HG02678 (cell line): ENCODE results near the gene CCNY.

Experiments used
- ATAC-seq: cut with Tn5 transposase; IDR thresholded peaks from one replicate; pipeline ENCODE4 v1.9.1; 2021; ENCODE audit warnings: mild to moderate bottlenecking, moderate library complexity; ENCODE audit not compliant: unreplicated experiment

Gene CCNY

GRCh38 chr10:35331894-35332640 lies 4.2 kb upstream of the CCNY start:
- no peak for ATAC-seq

GRCh38 chr10:35334297-35334696 lies 2.0 kb upstream of the CCNY start:
- ATAC-seq = no peak

GRCh38 chr10:35335133-35336083 lies 901 bp upstream of the CCNY start:
- peak; percentile 0 for ATAC-seq

- peak; percentile 2 for ATAC-seq
These were observed 863 bp downstream of the CCNY start for GRCh38 chr10:35336921-35337823.

GRCh38 chr10:35339942-35340341 lies 3.6 kb downstream of the CCNY start:
- peak; percentile 37 for ATAC-seq

GRCh38 chr10:35340975-35341374 lies 4.7 kb downstream of the CCNY start:
- no peak for ATAC-seq

- ATAC-seq = peak; percentile 74
These were observed 5.2 kb downstream of the CCNY start for GRCh38 chr10:35341521-35341920.

GRCh38 chr10:35342183-35342753 lies 6.0 kb downstream of the CCNY start:
- no peak for ATAC-seq

- ATAC-seq = no peak
These were observed 7.4 kb downstream of the CCNY start for GRCh38 chr10:35343739-35344138.

- ATAC-seq = no peak
These were observed 9.1 kb downstream of the CCNY start for GRCh38 chr10:35345383-35345742.

GRCh38 chr10:35346248-35346647 lies 9.9 kb downstream of the CCNY start:
- no peak for ATAC-seq

GRCh38 chr10:35347121-35347562 lies 10.8 kb downstream of the CCNY start:
- ATAC-seq = no peak

GRCh38 chr10:35347899-35348608 lies 11.7 kb downstream of the CCNY start:
- no peak for ATAC-seq

- ATAC-seq = no peak
These were observed 12.5 kb downstream of the CCNY start for GRCh38 chr10:35348609-35349388.

GRCh38 chr10:35349389-35349915 lies 13.1 kb downstream of the CCNY start:
- ATAC-seq = no peak

- peak; percentile 56 for ATAC-seq
These were observed 14.7 kb downstream of the CCNY start for GRCh38 chr10:35351021-35351420.

GRCh38 chr10:35352097-35352496 lies 15.8 kb downstream of the CCNY start:
- ATAC-seq = no peak

- ATAC-seq = no peak
These were observed 16.2 kb downstream of the CCNY start for GRCh38 chr10:35352512-35352911.

- no peak for ATAC-seq
These were observed 17.1 kb downstream of the CCNY start for GRCh38 chr10:35353395-35353794.
